Ovary (tissue), 3 donors: Measurements from ENCODE around the gene PTH2R.

Source experiments
- EP300 ChIP-seq: sonication (generic); formaldehyde crosslinking; IDR thresholded peaks from one replicate; pipeline ENCODE4 v1.6.1; 2017; ENCODE audit warnings: antibody characterized with exemption
- POLR2A ChIP-seq: fragments of 450-650 bp; IDR thresholded peaks from one replicate; pipeline ENCODE4 v1.6.1; 2017; ENCODE audit warnings: antibody characterized with exemption, mild to moderate bottlenecking, moderate library complexity
- TF ChIP-seq, protein P1 (sequence below), 3 donors: fragments of 450-650 bp in 2 of 3; fragments of 200-600 bp in 1 of 3; IDR thresholded peaks; one replicate each; pipeline versions ENCODE4 v1.5.1 to v1.8.0; 2016 to 2022; ENCODE audit warnings: antibody characterized with exemption in 3 of 3, mild to moderate bottlenecking in 1 of 3
- donor health status: DM: no; HTN: no; CAD: no.

GRCh38 chr2:208379192-208379591, 27.4 kb upstream of the PTH2R start:
- TF ChIP-seq, protein P1, sequence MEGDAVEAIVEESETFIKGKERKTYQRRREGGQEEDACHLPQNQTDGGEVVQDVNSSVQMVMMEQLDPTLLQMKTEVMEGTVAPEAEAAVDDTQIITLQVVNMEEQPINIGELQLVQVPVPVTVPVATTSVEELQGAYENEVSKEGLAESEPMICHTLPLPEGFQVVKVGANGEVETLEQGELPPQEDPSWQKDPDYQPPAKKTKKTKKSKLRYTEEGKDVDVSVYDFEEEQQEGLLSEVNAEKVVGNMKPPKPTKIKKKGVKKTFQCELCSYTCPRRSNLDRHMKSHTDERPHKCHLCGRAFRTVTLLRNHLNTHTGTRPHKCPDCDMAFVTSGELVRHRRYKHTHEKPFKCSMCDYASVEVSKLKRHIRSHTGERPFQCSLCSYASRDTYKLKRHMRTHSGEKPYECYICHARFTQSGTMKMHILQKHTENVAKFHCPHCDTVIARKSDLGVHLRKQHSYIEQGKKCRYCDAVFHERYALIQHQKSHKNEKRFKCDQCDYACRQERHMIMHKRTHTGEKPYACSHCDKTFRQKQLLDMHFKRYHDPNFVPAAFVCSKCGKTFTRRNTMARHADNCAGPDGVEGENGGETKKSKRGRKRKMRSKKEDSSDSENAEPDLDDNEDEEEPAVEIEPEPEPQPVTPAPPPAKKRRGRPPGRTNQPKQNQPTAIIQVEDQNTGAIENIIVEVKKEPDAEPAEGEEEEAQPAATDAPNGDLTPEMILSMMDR (IDR thresholded peaks at IDR 0.05) = no peak
- no peak for TF ChIP-seq POLR2A
- no peak for TF ChIP-seq EP300
